Natural killer cell treated with Interleukin-12 subunit alpha and Interleukin-12 subunit beta and Interleukin-15 and Interleukin-18, amount 100 ng/mL, for 72 hours (primary cell): ENCODE measurements around the gene PRR36. TPM values are rescaled to one million over a fixed set of nuclear protein-coding genes. Genes with fewer than 3 reads are reported as not detected.

Source experiments
- ATAC-seq, 2 donors: fragments of 150-1000 bp; cut with Tn5 transposase in 1 of 2; sonication (Bioruptor Pico), chemical (Tn5 transposase) in 1 of 2; 2 replicates each; pipeline ENCODE4 v1.10.0; 2021
- DNase-seq: peaks from one replicate; pipeline ENCODE4 v3.0.0; 2022; ENCODE audit warnings: low spot score
- H3K27ac Mint-ChIP-seq, 2 donors: 1 replicate in 1 of 2; 2 replicates in 1 of 2; pipeline ENCODE4 v1.8.0; 2022; ENCODE audit warnings: mixed read lengths in 2 of 2, mild to moderate bottlenecking in 1 of 2, moderate library complexity in 1 of 2
- H3K27me3 Mint-ChIP-seq, 2 donors: 1 replicate in 1 of 2; 2 replicates in 1 of 2; pipeline ENCODE4 v1.8.0; 2022; ENCODE audit warnings: mixed read lengths in 2 of 2
- H3K36me3 Mint-ChIP-seq: one replicate; pipeline ENCODE4 v1.8.0; 2022; ENCODE audit warnings: mixed read lengths
- H3K4me1 Mint-ChIP-seq, 2 donors: 1 replicate in 1 of 2; 2 replicates in 1 of 2; pipeline ENCODE4 v1.8.0; 2022; ENCODE audit warnings: low read depth in 2 of 2, mixed read lengths in 2 of 2, mild to moderate bottlenecking in 1 of 2
- H3K4me3 Mint-ChIP-seq: one replicate; pipeline ENCODE4 v1.8.0; 2022; ENCODE audit warnings: mixed read lengths
- H3K9me3 Mint-ChIP-seq: 2 replicates; pipeline ENCODE4 v1.8.0; 2022; ENCODE audit warnings: mixed read lengths
- total RNA-seq, 2 donors: library from RNA; stranded (reverse); gene quantifications; one replicate each; pipeline ENCODE4 v1.2.3, GENCODE V29; 2022

The PRR36 gene
- total RNA-seq, 2 donors from 2014 or later = not detected

GRCh38 chr19:7850000-7850813 is 24.0 kb downstream of the PRR36 start:
- H3K4me3 Mint-ChIP-seq = no peak overlapping the region
- no peaks in the 10 kb centered on the region for H3K36me3 Mint-ChIP-seq
- ATAC-seq (no peak), DNase-seq (no peak)
- H3K27ac Mint-ChIP-seq = no peak overlapping the region
- H3K4me1 Mint-ChIP-seq = peaks cover 0 to 3% of the 10 kb centered on the region in 2 donors
- H3K27me3 Mint-ChIP-seq = no peaks in the 10 kb centered on the region
- H3K9me3 Mint-ChIP-seq = no peaks in the 10 kb centered on the region

- DNase-seq (no peak), ATAC-seq (no peak)
- no peaks in the 10 kb centered on the region for H3K9me3 Mint-ChIP-seq
- no peaks in the 10 kb centered on the region for H3K27me3 Mint-ChIP-seq
- H3K27ac Mint-ChIP-seq = no peak overlapping the region
- no peak overlapping the region for H3K4me3 Mint-ChIP-seq
- peaks cover 0 to 3% of the 10 kb centered on the region in 2 donors for H3K4me1 Mint-ChIP-seq
- no peaks in the 10 kb centered on the region for H3K36me3 Mint-ChIP-seq
Measured at GRCh38 chr19:7849631-7849999, 24.6 kb downstream of the PRR36 start.

GRCh38 chr19:7848779-7849457 is 25.3 kb downstream of the PRR36 start:
- H3K27me3 Mint-ChIP-seq = no peaks in the 10 kb centered on the region
- ATAC-seq = no peak
- H3K4me1 Mint-ChIP-seq = peaks cover 0 to 3% of the 10 kb centered on the region in 2 donors
- no peak for DNase-seq
- no peaks in the 10 kb centered on the region for H3K9me3 Mint-ChIP-seq
- no peak overlapping the region for H3K4me3 Mint-ChIP-seq
- no peak overlapping the region for H3K27ac Mint-ChIP-seq
- no peaks in the 10 kb centered on the region for H3K36me3 Mint-ChIP-seq

- ATAC-seq (no peak), DNase-seq (no peak)
- Mint-ChIP-seq H3K27me3 (no peaks in the 10 kb centered on the region), H3K36me3 (no peaks in the 10 kb centered on the region), H3K4me3 (no peak overlapping the region), H3K27ac (no peak overlapping the region), H3K9me3 (no peaks in the 10 kb centered on the region), H3K4me1 (no peaks in the 10 kb centered on the region)
Measured at GRCh38 chr19:7847664-7848063, 26.5 kb downstream of the PRR36 start.

GRCh38 chr19:7846155-7846646 is 28.0 kb downstream of the PRR36 start:
- Mint-ChIP-seq H3K27ac (no peak overlapping the region), H3K9me3 (no peaks in the 10 kb centered on the region), H3K27me3 (no peaks in the 10 kb centered on the region), H3K4me3 (no peak overlapping the region), H3K36me3 (no peaks in the 10 kb centered on the region), H3K4me1 (no peaks in the 10 kb centered on the region)
- DNase-seq (no peak), ATAC-seq (no peak)

GRCh38 chr19:7845390-7846154 is 28.6 kb downstream of the PRR36 start:
- no peak for DNase-seq
- Mint-ChIP-seq H3K4me1 (no peaks in the 10 kb centered on the region), H3K36me3 (no peaks in the 10 kb centered on the region), H3K4me3 (no peak overlapping the region), H3K27ac (no peak overlapping the region), H3K27me3 (no peaks in the 10 kb centered on the region), H3K9me3 (no peaks in the 10 kb centered on the region)
- no peak for ATAC-seq

- no peaks in the 10 kb centered on the region for H3K36me3 Mint-ChIP-seq
- ATAC-seq = no peak
- no peak overlapping the region for H3K27ac Mint-ChIP-seq
- H3K4me1 Mint-ChIP-seq = no peaks in the 10 kb centered on the region
- no peaks in the 10 kb centered on the region for H3K27me3 Mint-ChIP-seq
- no peaks in the 10 kb centered on the region for H3K9me3 Mint-ChIP-seq
- DNase-seq = no peak
- no peak overlapping the region for H3K4me3 Mint-ChIP-seq
Measured at GRCh38 chr19:7844951-7845350, 29.2 kb downstream of the PRR36 start.

GRCh38 chr19:7844405-7844804 is 29.8 kb downstream of the PRR36 start:
- H3K4me1 Mint-ChIP-seq = no peaks in the 10 kb centered on the region
- DNase-seq (no peak), ATAC-seq (no peak)
- no peak overlapping the region for H3K27ac Mint-ChIP-seq
- H3K9me3 Mint-ChIP-seq = no peaks in the 10 kb centered on the region
- no peaks in the 10 kb centered on the region for H3K27me3 Mint-ChIP-seq
- no peak overlapping the region for H3K4me3 Mint-ChIP-seq
- no peaks in the 10 kb centered on the region for H3K36me3 Mint-ChIP-seq

- ATAC-seq (no peak), DNase-seq (no peak)
- Mint-ChIP-seq H3K27me3 (no peaks in the 10 kb centered on the region), H3K4me1 (peaks cover 0 to under 1% of the 10 kb centered on the region in 2 donors), H3K4me3 (no peak overlapping the region), H3K9me3 (no peaks in the 10 kb centered on the region), H3K36me3 (no peaks in the 10 kb centered on the region), H3K27ac (no peak overlapping the region)
Measured at GRCh38 chr19:7843521-7843920, 30.7 kb downstream of the PRR36 start.

- H3K4me3 Mint-ChIP-seq = no peak overlapping the region
- no peak overlapping the region for H3K27ac Mint-ChIP-seq
- no peaks in the 10 kb centered on the region for H3K9me3 Mint-ChIP-seq
- DNase-seq (no peak), ATAC-seq (no peak)
- H3K27me3 Mint-ChIP-seq = no peaks in the 10 kb centered on the region
- peaks cover 0 to 3% of the 10 kb centered on the region in 2 donors for H3K4me1 Mint-ChIP-seq
- no peaks in the 10 kb centered on the region for H3K36me3 Mint-ChIP-seq
Measured at GRCh38 chr19:7842661-7843294, 31.4 kb downstream of the PRR36 start.

GRCh38 chr19:7841751-7842660 is 32.2 kb downstream of the PRR36 start:
- Mint-ChIP-seq H3K27ac (no peak overlapping the region), H3K4me3 (no peak overlapping the region), H3K36me3 (no peaks in the 10 kb centered on the region), H3K9me3 (no peaks in the 10 kb centered on the region), H3K27me3 (no peaks in the 10 kb centered on the region), H3K4me1 (peaks cover 0 to 3% of the 10 kb centered on the region in 2 donors)
- DNase-seq = no peak
- no peak for ATAC-seq

GRCh38 chr19:7840629-7841028 is 33.6 kb downstream of the PRR36 start:
- Mint-ChIP-seq H3K9me3 (no peaks in the 10 kb centered on the region), H3K27ac (no peak overlapping the region), H3K36me3 (no peaks in the 10 kb centered on the region), H3K27me3 (no peaks in the 10 kb centered on the region), H3K4me3 (no peak overlapping the region), H3K4me1 (peaks cover 0 to 3% of the 10 kb centered on the region in 2 donors)
- no peak for ATAC-seq
- DNase-seq = no peak

- DNase-seq = no peak
- Mint-ChIP-seq H3K4me1 (peaks cover 0 to 3% of the 10 kb centered on the region in 2 donors), H3K4me3 (no peak overlapping the region), H3K27ac (no peak overlapping the region), H3K27me3 (no peaks in the 10 kb centered on the region), H3K36me3 (no peaks in the 10 kb centered on the region), H3K9me3 (no peaks in the 10 kb centered on the region)
- ATAC-seq = no peak
Measured at GRCh38 chr19:7839476-7839875, 34.7 kb downstream of the PRR36 start.
